Stimulated activated naive CD4-positive, alpha-beta T cell (primary cell): ENCODE measurements around the gene CIAO1.
"Not testable (repeated sequence)": the region's sequence is repeated elsewhere in the genome, so short reads cannot be mapped to it uniquely, and the experiment has no call there.

Experiments used
- DNase-seq, 6 experiments: peaks; one replicate each; lab custom pipeline; 2025; lab: John Stamatoyannopoulos, UW

The CIAO1 gene

GRCh38 chr2:96250188-96250587 lies 15.8 kb upstream of the CIAO1 start:
- no peak for DNase-seq

GRCh38 chr2:96251721-96252292 lies 14.2 kb upstream of the CIAO1 start:
- no peak for DNase-seq

GRCh38 chr2:96252526-96252925 lies 13.5 kb upstream of the CIAO1 start:
- DNase-seq, result no peak

- DNase-seq, result no peak
Measured at GRCh38 chr2:96253006-96253405, 13.0 kb upstream of the CIAO1 start.

- DNase-seq, result no peak
Measured at GRCh38 chr2:96254571-96254970, 11.5 kb upstream of the CIAO1 start.

GRCh38 chr2:96256611-96257113 lies 9.4 kb upstream of the CIAO1 start:
- DNase-seq, result peak in 3 of 6 experiments; percentile 40 to 62 (median 52)

- DNase-seq, result not testable (repeated sequence)
Measured at GRCh38 chr2:96257744-96258143, 8.3 kb upstream of the CIAO1 start.

GRCh38 chr2:96258166-96259022 lies 7.6 kb upstream of the CIAO1 start:
- DNase-seq, result no peak

- no peak for DNase-seq
Measured at GRCh38 chr2:96259497-96259921, 6.5 kb upstream of the CIAO1 start.

- DNase-seq, result peak in 4 of 6 experiments; percentile 9 to 50 (median 12)
Measured at GRCh38 chr2:96260387-96261260, 5.4 kb upstream of the CIAO1 start.

- DNase-seq, result no peak
Measured at GRCh38 chr2:96261328-96262003, 4.6 kb upstream of the CIAO1 start.

- DNase-seq, result no peak
Measured at GRCh38 chr2:96262306-96262705, 3.7 kb upstream of the CIAO1 start.

GRCh38 chr2:96264086-96264485 lies 1.9 kb upstream of the CIAO1 start:
- no peak for DNase-seq

- DNase-seq, result peak in 3 of 6 experiments; percentile 9 to 50 (median 41)
Measured at GRCh38 chr2:96264656-96265348, 1.2 kb upstream of the CIAO1 start.

GRCh38 chr2:96265349-96265839 lies 631 bp upstream of the CIAO1 start:
- DNase-seq, result peak in 4 of 6 experiments; percentile 18 to 57 (median 48)

GRCh38 chr2:96267159-96267971 lies 1.3 kb downstream of the CIAO1 start:
- DNase-seq, result peak in 5 of 6 experiments; percentile 7 to 41 (median 18)

GRCh38 chr2:96271995-96272394 lies 6.0 kb downstream of the CIAO1 start:
- DNase-seq, result no peak

- DNase-seq, result no peak
Measured at GRCh38 chr2:96273763-96274162, 7.7 kb downstream of the CIAO1 start.

- DNase-seq, result no peak
Measured at GRCh38 chr2:96274355-96275056, 8.5 kb downstream of the CIAO1 start.
